ENCODE measurements around the gene CD28.
"Not testable (repeated sequence)": the region's sequence is repeated elsewhere in the genome, so short reads cannot be mapped to it uniquely, and the experiment has no call there.

CD28 gene

GRCh38 chr2:203785391-203786110 lies 79.1 kb downstream of the CD28 start:
- DNase-seq = not testable (repeated sequence)

GRCh38 chr2:203786549-203787351 lies 80.3 kb downstream of the CD28 start:
- DNase-seq = no peak

GRCh38 chr2:203787979-203788378 lies 81.5 kb downstream of the CD28 start:
- no peak for DNase-seq
